Keratinocyte (primary cell): ENCODE measurements around the gene MSMP.

Source experiments
- EZH2 ChIP-seq: IDR thresholded peaks from one replicate; pipeline ENCODE4 v1.6.1; 2012; ENCODE audit warnings: inconsistent platforms, mild to moderate bottlenecking, low read length, moderate library complexity
- TF ChIP-seq, protein P1 (sequence below), 3 experiments: IDR thresholded peaks in 1 of 3; conservative IDR thresholded peaks in 1 of 3; optimal IDR thresholded peaks in 1 of 3; 2 replicates in 2 of 3; 3 replicates in 1 of 3; pipeline versions ENCODE3 to v1.5.1; 2011; ENCODE audit warnings: low read length in 3 of 3, mild to moderate bottlenecking in 3 of 3, moderate library complexity in 2 of 3, control low read depth in 1 of 3, inconsistent platforms in 1 of 3; ENCODE audit not compliant: insufficient read depth in 2 of 3; ENCODE audit errors: extremely low read depth in 1 of 3

DNA sequence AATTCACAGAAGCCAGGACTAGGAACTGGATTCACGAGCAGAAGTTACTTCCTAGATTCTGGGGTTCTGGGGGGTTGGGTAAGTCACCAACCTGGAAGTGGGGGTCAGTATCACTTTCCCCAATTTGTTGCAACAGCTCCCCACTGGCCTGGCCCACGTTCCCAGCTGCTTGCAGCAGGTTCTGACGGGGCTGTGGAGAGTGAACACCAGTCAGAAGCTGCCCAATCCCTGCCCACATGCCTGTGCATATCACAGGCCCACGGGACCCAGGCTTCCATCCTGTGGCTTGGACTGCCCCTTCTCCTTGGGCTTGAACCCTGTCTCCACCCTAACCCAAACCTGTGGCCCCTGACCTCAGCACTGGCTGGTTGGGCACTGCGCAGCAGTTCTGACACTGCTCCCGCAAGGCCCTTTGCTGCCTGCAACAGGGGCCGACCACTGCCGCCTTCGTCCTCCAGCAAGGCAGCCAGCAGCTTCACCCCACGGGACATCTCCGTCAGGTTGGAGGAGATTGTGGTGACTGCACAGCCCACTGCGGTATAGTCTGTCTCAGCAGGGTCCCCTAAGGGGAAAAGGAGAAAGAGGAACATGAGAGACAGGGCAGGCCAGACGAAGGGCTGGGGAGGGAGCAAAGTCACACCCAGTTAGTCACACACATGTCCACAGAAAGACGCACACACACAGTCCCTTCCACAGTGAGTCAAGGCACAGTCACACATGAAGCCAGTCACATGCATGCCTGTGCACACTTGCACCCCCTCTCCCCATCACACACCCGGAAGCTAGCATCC, 35.2 kb downstream of the MSMP start:
- TF ChIP-seq, protein P1, sequence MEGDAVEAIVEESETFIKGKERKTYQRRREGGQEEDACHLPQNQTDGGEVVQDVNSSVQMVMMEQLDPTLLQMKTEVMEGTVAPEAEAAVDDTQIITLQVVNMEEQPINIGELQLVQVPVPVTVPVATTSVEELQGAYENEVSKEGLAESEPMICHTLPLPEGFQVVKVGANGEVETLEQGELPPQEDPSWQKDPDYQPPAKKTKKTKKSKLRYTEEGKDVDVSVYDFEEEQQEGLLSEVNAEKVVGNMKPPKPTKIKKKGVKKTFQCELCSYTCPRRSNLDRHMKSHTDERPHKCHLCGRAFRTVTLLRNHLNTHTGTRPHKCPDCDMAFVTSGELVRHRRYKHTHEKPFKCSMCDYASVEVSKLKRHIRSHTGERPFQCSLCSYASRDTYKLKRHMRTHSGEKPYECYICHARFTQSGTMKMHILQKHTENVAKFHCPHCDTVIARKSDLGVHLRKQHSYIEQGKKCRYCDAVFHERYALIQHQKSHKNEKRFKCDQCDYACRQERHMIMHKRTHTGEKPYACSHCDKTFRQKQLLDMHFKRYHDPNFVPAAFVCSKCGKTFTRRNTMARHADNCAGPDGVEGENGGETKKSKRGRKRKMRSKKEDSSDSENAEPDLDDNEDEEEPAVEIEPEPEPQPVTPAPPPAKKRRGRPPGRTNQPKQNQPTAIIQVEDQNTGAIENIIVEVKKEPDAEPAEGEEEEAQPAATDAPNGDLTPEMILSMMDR (optimal IDR thresholded peaks at IDR 0.05 in 1 of 3, IDR thresholded peaks at IDR 0.05 in 1 of 3, conservative IDR thresholded peaks at IDR 0.05 in 1 of 3; ENCODE audit: extremely low read depth in 1 of 3, insufficient read depth in 2 of 3, low read length in 3 of 3) = no peak
- TF ChIP-seq EZH2 = no peak
